NCI-H82 treated with DMSO at 0.1 percent for 48 hours (cell line): Measurements from ENCODE around the gene CTSH.

Experiments used
- DNase-seq: peaks from one replicate; lab custom pipeline; 2025; ENCODE audit not compliant: unreplicated experiment; lab: John Stamatoyannopoulos, UW

Gene CTSH

GRCh38 chr15:78977591-78978347 is 32.9 kb upstream of the CTSH start:
- DNase-seq: no peak

DNA sequence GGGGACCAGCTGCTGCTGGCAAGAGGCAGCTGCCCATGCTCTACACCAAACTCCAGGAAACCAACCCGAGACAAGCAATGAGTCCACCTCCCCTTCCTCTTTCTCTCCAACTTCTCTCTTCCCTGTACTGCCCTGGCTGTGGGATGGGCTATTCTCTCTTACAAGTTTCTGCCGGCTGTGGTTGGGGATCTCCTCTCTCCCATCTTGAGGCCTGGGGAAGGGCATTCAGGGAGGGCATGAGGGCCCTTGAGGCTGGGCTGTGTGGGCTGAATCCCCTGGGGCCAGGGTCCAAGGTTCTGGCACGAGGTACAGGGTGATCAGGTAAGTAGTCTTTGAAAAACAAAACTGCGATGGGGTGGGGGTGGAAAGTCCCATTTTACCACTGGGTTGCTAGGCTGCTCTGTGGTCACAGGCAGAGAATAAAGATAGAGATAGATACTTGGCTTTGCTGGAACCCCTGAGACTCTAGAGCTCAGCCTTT is 32.3 kb upstream of the CTSH start:
- DNase-seq: no peak

- no peak for DNase-seq
These were observed 31.8 kb upstream of the CTSH start for GRCh38 chr15:78976691-78977090.

DNA sequence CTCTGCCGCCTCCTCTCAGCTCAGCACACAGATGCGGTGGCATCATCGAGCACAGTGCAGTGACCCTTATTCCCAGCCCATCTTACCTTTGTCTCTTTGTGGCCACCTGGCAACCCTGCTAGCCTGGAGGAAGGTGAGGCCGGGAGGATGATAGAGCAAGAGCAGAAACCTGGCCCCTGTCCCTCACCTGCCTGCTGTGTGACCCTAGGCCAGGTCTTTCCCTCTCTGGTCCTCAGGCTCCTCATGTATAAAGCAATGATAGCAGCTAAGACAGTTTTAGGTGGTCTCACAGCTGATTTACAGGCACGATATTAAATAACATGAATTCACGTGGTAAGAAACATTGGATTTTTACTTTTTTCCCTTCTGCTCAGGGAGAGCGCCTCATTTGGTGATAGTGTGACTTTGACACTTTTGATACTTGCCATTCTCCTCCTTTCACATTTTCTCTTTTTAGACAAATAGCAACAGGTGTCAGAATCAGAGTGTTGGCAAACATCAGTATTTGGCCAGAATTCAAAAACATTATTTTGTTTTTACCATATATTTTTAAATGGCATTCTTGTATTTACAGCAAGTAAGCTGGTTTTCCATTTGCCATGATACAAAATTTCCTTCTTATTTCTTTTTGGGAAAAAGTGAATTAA is 29.5 kb upstream of the CTSH start:
- no peak for DNase-seq

DNA sequence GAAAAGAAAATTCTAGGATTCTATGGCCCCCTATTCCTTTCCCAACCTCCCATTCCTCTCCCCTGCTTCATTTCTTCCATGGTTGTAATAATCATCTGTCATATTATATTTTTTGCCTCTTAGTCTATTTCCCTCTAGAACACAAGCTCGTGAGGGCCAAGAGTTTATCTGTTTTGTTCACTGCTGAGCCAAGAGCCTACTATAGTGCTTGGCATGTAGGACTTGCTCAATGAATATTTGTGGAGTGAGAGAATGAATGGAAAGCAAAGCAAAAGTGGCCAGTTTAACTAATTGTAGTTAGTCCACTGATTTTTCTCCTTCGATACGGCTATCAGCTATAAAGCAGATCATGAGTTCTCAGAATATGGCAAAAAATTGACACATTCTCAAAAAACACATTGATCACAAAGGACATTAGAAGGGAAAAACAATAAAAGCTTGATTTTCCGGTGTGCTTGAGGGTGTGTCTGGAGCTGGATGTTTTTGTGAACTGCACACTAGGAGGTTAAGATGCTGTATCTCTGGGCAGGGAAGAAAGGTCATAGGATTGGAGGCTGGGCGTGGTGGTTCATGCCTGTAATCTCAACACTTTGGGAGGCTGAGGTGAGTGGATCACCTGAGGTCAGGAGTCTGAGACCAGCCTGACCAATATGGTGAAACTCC is 25.0 kb upstream of the CTSH start:
- DNase-seq: no peak

GRCh38 chr15:78968539-78969271 is 23.9 kb upstream of the CTSH start:
- DNase-seq: no peak

DNA sequence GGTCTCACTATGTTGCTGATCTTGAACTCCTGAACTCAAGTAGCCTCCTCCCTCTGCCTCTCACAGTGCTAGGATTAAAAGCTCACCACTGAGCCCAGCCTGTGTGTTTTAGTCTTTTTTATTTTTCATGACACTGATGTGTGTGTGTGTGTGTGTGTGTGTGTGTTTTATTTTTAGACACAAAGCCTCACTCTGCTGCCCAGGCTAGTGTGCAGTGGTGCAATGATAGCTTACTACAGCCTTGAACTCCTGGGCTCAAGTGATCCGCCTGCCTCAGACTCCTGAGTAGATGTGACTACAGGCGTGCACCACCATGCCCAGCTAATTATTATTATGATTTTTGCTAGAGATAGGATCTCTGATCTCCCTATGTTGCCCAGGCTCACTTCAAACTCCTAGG is 23.3 kb upstream of the CTSH start:
- DNase-seq: no peak

DNA sequence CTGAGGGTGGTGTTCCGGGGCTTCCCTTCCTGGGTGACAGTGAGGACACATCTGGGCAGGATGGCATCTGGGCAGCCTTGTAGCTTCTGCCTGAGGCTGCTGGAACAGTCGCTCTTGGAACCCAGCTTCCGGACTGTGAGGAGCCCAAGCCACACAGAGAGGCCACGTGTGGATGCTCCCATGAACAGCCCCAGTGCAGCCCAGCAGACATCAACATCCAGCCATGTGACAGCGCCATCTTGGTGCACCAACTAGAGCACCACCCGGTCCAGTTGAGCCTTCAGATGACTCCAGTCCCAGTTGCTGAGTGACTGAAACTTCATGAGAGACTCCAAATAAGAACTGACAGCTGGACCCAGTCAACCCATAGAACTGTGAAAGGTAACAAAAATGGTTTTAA is 15.5 kb upstream of the CTSH start:
- no peak for DNase-seq

- no peak for DNase-seq
These were observed 14.5 kb upstream of the CTSH start for GRCh38 chr15:78959360-78959759.

- DNase-seq: no peak
These were observed 12.7 kb upstream of the CTSH start for GRCh38 chr15:78957416-78958093.

GRCh38 chr15:78956937-78957336 is 12.1 kb upstream of the CTSH start:
- no peak for DNase-seq

DNA sequence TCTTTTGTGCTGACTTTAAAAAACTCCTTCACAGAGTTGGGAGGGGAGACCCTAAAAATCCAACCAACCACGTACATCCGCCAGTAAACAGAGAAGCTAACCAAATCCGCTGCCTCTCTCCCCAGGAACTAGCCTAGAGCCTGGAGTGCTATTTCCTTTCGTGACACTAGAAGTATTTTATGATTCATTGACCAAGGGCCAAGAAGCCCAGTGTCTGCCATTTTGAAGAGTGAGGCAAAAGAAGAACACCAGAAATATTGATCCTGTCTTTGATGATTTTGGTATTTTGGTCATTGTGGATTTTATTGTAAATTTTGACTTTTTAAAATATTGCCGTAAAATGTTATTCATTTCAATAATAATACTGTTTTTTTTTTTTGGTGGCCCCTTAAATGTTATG is 10.5 kb upstream of the CTSH start:
- DNase-seq: no peak

GRCh38 chr15:78951841-78952238 is 7.0 kb upstream of the CTSH start:
- no peak for DNase-seq

DNA sequence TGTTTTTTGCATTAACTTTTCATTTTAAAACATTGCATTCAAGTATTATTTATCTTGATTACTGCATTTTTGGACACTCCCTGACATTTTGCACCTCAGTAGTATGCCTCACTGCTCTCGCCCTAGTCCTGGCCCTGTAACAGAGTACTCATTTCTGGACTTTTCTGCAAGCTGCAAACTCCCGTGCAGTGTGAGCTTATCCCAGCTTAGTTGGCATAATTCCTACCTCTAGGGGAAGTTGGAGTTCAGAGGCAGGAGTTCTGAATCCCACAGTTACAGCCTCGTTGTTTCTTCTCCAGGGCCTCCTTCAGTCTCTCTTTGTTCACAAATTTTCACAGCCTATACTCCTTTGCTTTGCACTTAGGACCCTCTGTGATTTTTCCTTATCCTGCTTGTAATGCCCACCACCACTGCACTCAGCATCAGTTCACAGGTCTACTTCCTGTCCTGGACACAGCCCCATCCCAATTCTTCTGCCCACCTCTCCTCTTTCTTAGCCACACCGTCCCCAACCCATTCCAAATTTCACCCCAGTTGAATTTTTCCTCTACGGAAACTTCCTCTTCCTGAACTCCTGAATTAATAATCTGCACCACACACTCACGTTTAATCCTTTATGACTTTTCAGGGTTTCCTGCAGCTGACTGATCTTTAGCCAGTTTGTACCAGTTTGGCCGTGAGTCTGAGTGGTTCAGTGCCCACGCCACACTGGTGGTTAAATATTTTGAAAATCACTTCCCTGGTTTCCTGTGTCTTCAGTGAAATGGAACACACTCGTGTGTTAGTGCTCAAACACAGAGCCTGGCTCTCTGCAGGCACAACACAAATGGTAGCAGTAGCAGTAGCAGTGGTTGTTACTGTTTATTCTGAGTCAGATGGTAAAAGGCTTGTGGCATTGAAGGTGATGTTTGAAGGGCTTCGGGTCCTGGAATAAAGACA is 6.3 kb upstream of the CTSH start:
- DNase-seq: peak; percentile 13

- DNase-seq: no peak
These were observed 5.5 kb upstream of the CTSH start for GRCh38 chr15:78950343-78950742.

- no peak for DNase-seq
These were observed 4.6 kb upstream of the CTSH start for GRCh38 chr15:78949461-78949860.

GRCh38 chr15:78947506-78947905 is 2.7 kb upstream of the CTSH start:
- DNase-seq: no peak

DNA sequence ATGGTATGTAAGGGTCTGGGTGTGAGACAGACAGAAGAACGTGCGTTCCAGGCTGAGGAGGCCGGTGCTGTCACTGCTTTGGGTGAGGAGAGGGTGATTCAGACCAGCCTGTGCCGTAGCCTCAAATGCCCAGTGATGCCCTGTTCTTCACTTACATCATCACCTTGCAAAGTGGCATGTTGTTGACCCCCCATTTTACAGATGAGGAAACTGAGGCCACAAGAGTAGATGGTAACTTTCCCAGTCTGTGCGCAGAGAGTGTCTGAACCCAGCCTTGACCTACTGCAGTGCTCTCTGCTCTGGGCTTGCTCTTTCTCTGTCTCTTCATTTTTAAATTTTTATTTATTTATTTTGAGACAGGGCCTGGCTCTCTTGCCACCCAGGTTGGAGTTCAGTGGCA is 1.6 kb upstream of the CTSH start:
- DNase-seq: no peak

DNA sequence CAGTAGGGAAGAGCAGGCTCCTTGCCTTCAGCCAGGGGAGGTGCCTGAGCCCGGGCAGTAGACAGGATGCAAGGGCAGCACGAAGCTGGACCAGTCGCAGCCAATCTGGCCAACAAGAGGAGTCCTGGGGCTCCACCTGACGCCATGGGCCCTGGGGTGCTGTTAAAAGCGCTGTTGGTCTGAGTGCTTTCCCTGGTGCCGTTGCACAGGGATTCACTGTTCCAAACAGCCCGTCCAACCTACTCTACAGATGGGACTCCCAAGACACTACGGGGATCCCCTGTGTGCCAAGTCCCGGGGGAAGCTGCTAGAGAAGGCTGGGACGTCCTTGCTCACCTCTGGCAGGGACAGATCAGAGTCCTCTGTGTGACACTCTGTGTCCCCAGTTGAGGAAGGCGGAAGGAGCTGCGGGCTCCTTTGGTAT is 632 bp downstream of the CTSH start:
- DNase-seq: no peak

DNA sequence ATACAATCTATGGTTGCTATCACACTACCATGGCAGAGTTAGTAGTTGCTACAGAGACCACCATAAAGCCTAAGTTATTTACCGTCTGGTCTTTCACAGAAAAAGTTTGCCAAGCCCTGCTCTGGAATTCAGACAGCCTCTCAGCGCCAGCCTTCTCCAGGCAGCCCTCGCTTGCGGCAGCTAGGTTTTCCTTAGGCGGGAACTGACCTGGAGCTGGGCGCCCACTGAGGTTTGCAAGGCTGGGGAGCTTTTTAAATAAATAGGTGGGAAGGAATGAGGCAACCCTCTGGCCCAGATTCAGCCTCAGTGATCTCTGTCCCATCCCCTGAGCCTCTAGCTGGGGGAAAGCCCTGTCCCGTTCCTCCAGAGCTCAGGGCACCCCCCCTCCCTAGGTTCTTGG is 1.2 kb downstream of the CTSH start:
- no peak for DNase-seq
